ENCODE results near the gene GOLIM4.

GOLIM4 gene

DNA sequence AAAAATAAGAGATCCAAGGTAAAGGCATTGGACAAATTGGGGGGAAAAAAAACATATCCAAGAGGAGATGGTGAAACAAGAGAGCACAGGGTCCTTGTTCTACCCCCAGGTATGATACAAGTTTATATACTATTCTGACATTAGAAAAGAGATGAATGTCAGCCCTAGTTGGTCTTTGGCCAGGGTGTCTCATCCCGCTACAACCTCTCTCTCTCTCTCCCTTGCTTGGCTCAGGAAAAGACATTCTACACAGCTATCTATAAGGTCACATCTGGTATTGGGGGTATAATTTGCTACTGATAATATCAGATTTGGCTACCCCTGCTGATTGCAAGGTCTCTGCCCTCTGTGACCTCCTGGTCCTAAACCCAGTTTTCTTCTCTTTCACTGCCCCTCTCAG is 117.2 kb downstream of the GOLIM4 start:
- no peak for DNase-seq

DNA sequence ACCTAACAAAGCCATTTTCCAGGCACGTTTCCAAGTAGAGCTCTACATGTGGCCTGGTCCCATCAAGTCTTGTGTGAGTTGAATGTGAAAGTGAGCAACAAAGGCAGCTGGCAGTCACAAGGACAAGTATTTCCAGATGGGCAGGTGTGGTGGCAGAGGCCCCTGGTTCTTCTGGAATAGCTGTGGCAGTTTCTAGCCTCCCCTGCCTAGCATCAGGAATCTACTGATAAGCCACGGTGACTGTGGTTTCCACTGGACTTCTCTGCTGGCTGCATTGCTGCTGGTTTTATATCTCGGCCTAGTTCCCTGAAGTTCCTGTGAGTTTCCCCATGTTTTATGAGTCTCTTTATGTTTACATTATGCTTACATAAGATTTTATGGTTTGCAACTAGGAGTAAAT is 117.7 kb downstream of the GOLIM4 start:
- peak; percentile 33 for DNase-seq

DNA sequence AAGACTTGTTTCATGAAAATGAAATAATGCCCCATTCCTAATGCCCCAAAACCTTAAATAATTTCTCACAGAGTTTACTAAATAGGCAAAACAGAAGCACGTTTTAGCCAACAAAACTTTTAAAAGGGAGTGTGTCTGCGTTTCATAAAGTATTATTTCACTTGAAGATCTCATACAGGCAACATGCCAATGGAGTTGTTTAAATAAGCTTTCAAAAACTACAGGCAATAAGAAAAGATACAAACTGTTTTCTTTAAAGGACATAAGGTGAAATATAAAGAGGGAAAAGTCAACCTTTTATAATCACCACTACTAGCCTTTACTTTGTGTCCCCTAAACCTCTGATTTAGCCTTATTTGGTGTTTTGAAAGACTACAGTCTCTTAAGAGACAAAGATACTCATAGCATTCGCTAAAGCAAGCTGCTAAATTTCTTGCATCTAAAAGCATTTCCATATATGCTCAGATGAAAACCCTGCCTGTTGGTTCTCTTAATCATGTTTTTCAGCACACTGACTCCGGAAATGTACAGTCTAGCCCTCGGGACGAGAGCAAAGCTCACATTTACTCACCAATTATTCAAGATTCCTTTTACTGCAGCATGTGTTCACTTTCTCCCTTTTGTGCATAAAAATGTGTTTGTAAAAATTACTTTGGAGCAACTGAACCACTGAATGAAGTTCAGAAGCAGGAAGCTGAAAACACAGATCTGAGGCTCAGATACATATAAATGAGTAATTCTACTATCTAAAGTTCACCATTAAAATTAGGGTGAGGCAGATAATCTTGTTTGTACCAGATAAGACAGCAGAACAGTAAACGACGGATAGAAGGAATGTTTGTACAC is 119.0 kb downstream of the GOLIM4 start:
- DNase-seq, result no peak

DNA sequence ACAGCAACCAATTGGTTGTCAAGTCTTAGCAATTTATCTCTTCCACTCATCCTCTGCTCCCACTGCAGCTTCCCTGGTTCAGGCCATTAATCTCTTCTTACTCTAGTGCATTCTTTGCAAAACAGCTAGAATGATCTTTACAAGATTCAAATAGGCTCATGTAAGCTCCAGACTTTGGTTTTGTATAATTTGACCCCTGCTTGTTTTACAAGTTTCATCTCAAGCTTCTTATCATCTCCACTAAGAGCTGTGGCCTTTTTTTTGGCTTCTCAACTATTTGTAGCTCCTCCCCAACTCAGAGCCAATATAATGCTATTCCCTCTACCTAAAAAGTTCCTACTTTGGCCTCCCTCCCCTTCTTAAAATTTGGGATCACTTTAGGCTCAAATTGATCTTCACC is 121.8 kb downstream of the GOLIM4 start:
- DNase-seq, result no peak

DNA sequence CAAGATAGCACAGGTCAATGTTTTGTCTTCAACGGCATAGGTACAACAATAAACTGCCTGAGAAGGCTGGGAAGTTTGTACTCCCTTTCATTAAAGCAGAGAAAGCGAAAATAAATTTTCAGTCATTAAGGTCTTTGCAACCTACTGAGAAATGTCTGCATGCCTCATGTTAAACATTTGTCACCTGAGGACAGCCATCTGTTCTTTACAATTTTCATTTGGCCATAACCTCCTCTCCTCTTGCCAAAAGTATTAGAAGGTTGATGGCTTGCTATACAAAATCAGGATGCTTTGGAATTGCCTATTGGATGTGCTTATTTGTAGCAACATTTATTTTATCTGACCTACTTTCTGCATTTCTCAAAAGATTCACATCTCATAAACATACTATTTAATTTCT is 122.7 kb downstream of the GOLIM4 start:
- DNase-seq, result no peak

DNA sequence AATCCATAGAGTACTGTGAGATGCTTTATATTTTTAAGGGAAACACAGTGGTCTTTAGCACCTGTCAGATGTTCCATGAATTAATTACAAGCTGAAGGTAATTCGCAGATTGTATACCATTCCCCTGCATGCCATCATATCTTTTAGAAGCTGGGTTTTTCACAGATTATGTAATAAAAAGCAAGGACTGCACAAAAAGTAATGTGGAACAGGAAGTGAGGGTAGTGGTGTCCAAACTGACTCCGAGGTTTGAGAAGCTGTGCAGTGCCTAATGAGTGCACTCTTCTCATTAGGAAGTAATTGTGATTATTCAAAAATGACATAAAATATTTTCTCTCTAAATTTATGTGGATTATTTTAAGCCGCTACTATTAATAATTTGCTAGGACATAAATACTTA is 123.2 kb downstream of the GOLIM4 start:
- no peak for DNase-seq

DNA sequence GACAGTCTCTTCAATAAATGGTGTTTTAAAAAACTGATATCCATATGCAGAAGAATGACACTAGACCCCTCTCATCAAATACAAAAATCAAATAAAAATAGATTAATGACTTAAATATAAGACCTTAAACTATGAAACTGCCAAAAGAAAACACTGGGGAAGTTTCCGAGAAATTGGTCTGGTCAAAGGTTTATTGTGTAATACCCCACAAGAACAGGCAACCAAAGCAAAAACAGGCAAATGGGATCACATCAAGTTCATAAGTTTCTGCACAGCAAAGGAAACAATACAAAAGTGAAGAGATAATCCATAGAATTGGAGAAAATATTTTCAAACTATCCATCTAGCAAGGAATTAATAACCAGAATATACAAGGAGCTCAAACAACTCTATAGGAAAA is 126.2 kb downstream of the GOLIM4 start:
- DNase-seq, result no peak

DNA sequence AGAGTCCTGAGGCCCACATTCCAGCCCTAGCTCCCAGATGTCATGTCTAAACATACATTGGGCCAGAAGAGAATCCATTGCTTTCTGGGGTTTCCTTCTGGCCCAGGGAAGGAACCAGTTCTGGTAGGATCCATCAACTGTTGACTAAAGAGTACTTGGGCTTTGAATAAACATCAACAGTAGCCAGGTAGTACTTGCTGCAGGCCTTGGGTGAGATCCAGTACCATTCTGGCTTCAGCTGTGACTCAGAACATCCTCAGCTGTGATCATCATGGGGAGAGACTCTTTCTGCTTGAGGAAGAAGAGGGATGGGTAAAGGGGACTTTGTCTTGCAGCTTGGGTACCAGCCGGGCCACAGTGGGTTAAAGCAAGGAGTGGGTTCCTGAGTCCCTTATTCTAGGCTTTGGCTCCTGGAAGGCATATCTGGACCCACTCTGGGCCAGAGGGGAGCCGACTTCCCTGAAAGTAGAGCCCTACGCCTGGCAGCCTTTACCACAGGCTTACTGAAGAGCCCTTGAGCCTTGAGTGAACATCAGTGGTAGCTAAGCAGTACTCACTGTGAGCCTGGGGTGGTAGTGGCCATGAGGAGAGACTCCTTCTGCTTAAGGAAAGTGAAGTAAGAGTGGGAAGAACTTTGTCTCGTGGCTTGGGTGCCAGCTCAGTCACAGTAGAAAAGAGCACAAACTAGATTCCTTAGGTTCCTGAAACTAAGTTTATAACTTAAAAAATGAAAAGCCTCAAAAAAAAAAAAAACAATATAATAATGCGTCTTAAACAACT is 128.3 kb downstream of the GOLIM4 start:
- DNase-seq, result no peak
